GM19035 (cell line): ENCODE results near the gene PRKCB.
"Not testable (repeated sequence)": the region's sequence is repeated elsewhere in the genome, so short reads cannot be mapped to it uniquely, and the experiment has no call there.

Source experiments
- ATAC-seq: cut with Tn5 transposase; IDR thresholded peaks from one replicate; pipeline ENCODE4 v1.9.1; 2021; ENCODE audit not compliant: unreplicated experiment

The PRKCB gene

GRCh38 chr16:23901178-23902033 lies 65.6 kb downstream of the PRKCB start:
- no peak for ATAC-seq

DNA sequence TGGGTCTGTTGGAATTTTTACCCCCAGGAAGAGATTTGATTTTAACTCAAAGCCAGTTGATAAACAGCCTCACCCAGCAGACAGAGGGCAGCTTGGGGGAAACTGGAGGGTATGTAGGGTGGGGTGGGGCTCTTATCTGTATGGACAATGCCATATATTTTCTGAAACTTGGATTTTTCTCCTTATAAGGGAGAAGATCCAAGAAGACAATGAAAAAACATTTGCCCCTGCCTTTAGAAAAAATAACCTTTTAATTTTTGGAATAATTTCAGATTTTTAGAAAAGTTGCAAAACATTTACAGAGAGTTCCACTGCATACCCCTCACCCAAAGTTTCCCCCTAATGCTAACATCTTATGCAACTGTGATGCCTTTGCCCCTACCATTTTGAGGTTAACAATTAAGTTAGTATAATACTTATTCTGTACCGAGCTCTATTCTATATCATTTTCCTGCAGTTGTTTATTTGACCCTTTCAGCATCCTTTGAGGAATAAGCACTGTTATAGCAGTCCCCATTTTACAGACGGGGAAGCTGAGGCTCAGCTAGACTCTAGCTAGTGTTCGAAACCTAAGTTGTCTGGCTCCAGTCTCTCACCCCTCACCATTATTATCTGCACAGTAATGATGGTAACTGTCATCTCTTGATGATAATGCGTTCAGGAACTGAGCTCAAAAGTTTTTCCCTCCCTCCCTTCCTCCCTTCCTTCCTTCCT lies 66.4 kb downstream of the PRKCB start:
- no peak for ATAC-seq

DNA sequence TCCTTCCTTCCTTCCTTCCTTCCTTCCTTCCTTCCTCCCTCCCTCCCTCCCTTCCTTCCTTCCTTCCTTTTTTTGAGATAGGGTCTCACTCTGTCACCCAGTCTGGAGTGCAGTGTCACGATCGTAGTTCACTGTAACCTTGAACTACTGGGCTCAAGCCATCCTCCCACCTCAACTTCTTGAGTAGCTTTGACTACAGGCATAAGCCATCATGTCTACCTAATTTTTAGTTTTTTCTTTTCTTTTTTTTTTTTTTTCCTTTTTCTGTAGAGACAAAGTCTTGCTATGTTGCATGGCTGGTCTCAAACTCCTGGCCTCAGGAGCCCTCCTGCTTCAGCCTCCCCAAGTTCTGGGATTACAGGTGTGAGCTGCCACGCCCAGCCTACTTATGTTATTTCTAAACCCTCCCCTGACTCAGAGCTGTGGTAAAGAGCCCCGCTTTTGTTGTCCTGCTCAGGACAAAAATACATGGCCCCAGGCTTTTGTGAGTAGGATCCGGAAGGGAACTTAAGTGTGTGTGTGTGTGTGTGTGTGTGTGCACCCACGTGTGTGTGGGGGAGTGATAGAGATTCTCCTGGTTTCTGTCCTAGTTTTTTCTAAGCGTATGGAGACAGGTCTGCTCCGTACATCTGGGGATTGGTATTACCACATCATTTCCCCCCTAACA lies 67.1 kb downstream of the PRKCB start:
- no peak for ATAC-seq

GRCh38 chr16:23905027-23905426 lies 69.2 kb downstream of the PRKCB start:
- ATAC-seq = no peak

GRCh38 chr16:23907457-23907902 lies 71.7 kb downstream of the PRKCB start:
- ATAC-seq = no peak

GRCh38 chr16:23907903-23908302 lies 72.1 kb downstream of the PRKCB start:
- no peak for ATAC-seq

GRCh38 chr16:23908790-23909189 lies 73.0 kb downstream of the PRKCB start:
- ATAC-seq = no peak

DNA sequence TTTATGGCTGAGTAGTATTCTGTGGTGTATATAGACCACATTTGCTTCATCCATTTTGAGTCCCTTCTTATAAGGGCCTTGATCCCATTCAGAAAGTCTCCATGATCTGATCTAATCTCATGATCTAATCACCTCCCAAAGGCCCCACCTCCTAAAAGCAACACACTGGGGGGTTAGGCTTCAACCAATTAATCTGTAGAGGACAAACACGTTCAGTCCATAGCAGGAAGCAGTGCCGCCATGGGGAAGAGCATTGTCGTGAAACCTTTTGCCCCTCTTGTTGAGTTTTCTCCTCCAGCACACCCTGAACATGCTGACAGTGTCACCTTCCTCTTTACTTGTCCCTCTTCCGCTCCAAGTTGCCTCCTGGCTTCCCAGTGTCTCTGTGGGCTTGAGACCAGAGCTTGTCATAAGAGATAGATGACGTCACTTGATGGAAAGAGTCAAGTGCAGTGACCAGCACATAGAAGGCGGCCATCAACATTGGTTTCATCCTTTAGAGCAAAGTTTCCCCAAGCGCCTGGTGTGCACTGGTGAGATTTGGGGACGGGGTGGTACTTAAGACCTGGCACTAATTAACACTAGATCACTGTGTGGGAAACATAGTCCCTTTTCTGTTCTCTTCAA lies 74.1 kb downstream of the PRKCB start:
- no peak for ATAC-seq

DNA sequence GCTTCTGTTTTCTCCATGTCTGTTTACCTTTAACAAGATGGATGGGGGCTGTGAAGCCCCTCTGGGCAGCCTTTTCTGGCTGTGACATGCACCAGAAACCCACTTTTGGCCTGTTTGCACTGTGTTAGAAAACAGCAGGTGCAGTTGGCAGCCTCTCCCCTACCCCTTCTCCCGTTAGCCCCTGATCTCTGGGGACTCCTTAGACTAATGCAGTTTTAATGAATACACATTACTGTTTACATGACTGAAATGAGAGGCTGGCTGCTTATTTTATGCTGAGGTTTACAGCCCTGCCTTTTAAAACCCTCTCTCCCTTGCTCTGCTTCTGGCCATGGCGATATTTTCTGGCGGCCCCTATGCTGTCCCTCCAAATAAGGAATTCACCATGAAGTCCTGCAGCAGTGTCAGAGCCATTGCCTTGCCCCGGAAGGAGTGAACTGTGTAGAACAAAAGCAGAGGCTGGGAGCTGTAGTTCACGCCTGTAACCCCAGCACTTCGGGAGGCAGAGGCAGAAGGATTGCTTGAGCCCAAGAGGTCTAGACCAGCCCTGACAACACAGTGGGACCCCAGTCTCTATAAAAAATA lies 79.3 kb downstream of the PRKCB start:
- no peak for ATAC-seq

DNA sequence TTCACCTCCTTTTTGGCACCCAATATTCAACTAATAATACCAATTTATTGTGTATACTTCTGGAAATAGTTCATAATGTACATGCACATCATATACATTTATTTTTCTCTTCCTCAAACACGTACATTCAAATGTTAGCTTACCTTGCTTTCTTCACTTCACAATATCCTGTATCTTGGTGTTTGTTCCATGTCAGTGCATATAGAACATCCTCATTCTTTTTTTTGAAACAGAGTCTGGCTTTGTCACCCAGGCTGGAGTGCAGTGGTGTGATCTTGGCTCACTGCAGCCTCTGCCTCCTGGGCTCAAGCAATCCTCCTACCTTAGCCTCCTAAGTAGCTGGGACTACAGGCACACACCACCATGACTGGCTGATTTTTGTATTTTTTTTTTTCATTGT lies 80.8 kb downstream of the PRKCB start:
- not testable (repeated sequence) for ATAC-seq

- peak; percentile 58 for ATAC-seq
Observed at GRCh38 chr16:23917621-23918020, 81.8 kb downstream of the PRKCB start.

GRCh38 chr16:23920446-23920845 lies 84.7 kb downstream of the PRKCB start:
- no peak for ATAC-seq

GRCh38 chr16:23920899-23921298 lies 85.1 kb downstream of the PRKCB start:
- ATAC-seq = no peak

DNA sequence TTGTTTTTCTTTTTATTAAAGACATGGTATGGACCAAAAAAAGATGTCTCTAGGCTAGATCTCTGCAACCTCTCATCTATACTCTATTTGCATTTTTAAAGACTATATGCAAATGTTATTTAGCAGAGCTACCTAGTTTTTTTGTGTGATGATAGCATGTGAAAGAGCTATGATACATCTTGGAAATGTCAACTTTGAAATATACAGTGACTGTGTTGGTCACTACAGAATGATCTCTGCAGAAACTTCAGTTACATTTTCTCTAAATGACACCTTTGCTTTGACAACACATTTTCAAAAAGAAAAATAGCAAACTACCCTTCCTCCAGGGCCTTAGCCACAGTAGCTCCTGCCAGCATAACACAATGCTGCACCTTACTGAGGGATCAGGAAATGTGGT lies 86.6 kb downstream of the PRKCB start:
- no peak for ATAC-seq

GRCh38 chr16:23924128-23924527 lies 88.3 kb downstream of the PRKCB start:
- no peak for ATAC-seq

GRCh38 chr16:23927796-23928195 lies 92.0 kb downstream of the PRKCB start:
- no peak for ATAC-seq

DNA sequence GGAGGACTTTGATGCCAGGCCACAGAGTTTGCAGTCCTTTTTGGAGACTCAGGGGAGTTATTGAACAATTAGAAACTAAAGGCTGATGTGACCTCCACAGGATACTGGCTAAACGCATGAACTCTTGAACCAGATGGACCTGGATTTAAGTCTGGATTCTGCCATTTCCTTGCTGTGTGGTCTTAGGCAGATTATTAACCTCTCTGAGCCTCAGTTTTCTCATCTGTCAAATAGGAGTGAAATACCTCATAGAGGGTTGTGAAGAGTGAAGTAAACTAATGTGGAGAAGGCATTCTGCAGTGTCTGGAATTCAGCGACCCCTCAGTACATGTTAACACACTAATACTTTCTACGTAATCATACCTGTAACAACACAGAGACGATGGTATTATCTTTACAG lies 93.5 kb downstream of the PRKCB start:
- no peak for ATAC-seq

DNA sequence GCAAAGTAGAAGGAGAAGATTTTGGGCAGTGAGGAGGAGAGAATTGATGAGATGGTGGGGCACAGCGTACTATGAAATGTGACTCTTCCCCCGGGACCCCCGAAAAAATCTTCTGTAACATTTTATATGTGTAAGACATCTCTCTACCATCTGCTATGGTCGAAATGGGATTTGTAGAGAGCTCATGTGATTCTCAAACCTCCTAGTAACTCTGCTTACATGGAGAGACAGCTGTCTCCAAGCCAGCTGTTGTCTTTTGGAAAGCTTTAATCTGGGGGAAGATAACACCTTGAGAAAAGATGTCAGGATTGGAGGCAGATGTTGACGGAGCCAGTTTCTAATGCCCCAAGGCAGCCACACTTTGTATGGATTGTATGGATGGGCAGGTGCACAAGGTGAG lies 94.1 kb downstream of the PRKCB start:
- ATAC-seq = no peak

DNA sequence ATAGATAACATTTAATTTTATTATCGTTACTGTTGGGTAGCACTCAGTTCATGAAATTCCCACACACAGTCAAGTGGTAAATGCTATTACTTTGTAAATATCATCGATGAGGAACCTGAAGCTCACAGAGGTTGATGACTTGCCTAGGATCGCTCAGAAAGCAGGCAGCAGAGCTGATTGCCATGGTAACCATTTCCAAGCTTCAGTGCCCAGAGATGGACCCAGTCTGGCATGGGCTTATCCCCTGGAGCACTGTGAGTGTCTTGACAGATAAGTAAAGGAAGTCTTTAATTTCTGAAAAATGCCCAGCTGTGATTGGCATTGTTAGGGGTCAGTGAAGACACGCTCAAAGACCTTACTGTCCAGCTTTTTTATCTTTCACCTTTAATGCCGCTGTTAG lies 95.0 kb downstream of the PRKCB start:
- ATAC-seq = no peak

DNA sequence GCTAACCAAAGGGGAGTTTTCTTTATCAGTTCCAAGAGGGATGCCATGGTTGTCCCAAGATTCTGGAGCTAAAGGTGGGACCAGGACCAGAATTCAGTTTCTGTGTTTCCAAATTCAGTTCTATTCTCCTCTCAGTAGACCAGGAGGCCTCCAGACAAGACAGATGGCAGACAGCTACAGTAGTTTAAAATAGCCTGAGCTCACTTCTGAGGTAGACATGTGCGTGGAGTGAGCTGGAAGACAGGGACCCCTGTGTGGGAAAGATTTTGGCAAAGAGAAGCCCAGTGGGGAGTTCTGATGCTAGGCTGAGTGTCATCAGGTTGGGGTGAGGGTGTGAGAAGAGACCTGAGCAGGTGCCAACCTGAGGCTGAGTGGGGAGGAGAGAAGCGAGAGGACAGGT lies 95.4 kb downstream of the PRKCB start:
- ATAC-seq = no peak

DNA sequence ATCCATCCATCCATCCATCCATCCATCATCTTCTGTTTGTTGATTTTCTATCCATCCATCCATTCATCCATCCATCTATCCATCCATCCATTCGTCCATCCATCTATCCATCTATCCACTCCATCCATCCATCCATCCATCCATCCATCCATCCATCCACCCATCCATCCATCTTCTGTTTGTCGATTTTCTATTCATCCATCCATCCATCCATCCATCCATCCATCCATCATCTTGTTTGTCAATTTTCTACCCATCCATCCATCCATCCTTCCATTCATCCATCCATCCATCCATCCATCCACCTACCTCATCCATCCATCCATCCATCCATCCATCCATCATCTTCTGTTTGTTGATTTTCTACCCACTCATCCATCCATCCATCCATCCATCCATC lies 97.9 kb downstream of the PRKCB start:
- ATAC-seq = not testable (repeated sequence)
